ENCODE measurements around the gene NUBP1.
"Not testable (repeated sequence)": the region's sequence is repeated elsewhere in the genome, so short reads cannot be mapped to it uniquely, and the experiment has no call there.

Gene NUBP1

DNA sequence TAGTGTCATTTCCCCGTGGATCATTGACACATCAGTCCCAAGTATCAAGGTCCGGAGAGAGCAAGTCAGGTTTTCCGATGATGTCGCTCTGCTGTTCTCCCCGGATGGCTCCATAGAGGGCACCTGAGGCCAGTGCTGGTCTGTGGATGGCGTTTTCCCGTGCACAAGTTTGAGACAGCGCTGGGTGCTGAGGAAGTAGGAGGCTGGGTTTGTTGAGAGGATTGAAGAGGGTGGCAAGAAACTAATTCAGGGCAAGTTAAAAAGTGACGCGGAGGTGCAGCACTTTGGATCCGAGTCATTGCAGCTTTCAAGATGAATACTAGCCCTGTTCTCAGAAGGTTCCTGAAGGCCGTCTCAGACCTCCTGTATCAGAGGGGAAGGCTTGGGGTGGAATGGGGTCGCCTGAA, 7.7 kb downstream of the NUBP1 start:
- no peak for DNase-seq (ENCODE audit: low spot score)

DNA sequence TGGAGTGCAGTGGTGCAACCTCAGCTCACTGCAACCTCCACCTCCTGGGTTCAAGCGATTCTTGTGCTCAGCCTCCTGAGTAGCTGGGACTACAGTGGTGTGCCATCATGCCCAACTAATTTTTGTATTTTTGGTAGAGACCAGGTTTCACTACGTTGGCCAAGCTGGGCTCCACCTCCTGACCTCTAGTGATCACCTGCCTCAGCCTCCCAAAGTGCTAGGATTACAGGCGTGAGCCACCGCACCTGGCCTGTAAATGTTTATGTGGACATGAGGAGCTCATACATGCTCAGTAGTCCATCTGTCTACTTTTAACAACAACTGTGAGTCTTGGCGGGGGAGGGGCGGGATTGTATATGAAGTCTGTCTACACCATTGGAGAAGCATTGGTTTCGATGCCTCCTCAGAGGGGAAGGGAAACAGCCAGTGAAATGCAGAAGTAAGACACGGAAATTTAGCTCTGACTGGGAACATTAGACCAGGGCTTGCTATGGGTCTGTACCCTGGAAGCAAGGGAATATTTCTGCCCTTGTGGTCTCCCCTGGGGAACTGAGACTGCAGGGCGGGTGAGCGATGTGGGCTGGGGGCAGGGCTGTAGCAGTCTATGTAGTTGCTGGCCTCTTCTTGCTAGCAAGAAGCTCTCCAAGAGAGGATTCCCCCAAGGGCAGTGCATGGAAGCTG, 9.3 kb downstream of the NUBP1 start:
- DNase-seq (ENCODE audit: low spot score): no peak

DNA sequence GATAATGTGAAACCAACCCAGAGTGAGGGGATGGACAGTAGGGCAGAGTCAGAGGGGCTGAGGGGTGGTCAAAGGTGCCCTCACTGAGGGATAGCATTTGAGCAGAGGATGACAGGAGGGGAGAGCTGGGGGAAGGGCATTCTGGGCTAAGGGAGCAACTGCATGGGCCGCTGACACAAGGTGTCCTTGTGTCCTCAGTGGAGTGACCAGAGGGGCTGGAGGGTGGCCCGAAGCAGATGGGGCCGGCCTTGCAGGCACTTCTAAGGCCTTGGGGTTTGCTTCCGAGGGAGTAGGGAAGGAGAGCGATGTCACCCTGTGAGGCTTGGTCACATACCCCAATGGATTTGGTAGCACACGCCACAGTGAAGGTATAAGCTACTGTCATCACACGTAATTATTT, 10.0 kb downstream of the NUBP1 start:
- no peak for DNase-seq (ENCODE audit: low spot score)

DNA sequence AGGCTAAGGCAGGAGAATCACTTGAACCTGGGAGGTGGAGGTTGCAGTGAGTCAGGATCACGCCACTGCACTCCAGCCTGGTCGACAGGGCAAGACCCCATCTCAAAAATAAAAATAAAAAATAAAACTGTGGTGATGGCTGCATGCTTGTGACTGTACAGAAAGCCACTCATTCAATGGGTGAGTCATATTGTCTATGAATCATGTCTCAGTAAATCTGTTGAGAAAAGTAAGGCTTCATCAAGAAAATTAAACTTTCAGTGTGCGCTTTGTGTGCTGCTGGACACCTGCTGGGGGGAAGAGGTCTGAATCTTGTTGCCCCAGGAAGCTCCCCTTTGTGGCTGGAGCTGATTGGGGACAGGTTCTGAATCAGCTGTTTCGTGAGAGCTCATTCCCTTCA, 11.3 kb downstream of the NUBP1 start:
- no peak for DNase-seq (ENCODE audit: low spot score)

DNA sequence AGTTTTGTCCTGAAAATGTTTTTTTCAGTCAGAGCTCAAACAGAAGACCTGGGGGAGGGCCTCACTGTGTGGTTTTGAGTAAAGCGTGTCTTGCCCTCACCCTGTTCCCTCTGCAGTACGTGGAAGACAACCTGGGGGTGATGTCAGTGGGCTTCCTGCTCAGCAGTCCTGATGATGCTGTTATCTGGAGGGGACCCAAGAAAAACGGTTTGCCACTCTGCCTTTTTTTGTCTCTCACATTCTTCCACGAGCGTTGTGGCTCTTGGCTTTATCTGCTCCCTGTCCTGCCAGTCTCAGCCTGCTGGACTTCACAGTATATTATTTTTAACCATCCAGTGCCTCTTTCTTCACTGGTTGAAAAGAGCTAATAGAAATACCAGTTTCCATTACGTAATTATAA, 12.9 kb downstream of the NUBP1 start:
- DNase-seq (ENCODE audit: low spot score): no peak

DNA sequence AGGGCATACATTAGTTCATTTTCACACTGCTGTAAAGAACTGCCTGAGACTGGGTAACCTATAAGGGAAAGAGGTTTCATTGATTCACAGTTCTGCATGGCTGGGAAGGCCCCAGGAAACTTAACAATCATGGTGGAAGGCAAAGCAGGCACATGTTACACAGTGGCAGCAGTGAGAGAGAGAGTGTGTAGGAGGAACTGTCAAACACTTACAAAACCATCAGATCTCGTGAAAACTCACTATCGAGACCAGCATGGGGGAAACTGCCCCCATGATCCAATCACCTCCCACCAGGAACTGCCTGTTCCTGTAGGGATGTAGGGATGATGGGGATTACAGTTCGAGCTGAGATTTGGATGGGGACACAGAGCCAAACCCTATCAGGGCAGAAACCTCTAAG, 17.2 kb downstream of the NUBP1 start:
- no peak for DNase-seq (ENCODE audit: low spot score)

DNA sequence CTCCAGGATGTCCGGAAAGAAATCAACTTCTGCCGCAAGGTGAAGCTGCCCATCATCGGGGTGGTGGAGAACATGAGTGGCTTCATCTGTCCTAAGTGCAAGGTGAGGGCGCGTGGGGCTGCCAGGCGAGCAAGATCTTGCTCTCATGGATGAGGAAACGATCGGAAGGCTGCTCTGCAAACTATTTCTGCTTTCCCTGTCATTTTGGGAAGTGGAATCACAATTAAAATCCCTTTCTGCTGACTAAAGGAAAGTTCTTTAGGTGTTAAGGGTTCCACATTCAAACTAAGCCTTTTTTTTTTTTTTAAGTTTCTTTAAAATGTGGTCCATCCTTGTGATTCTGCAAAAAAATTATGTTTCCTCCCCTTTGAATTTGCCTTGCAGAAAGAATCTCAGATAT, 17.7 kb downstream of the NUBP1 start:
- no peak for DNase-seq (ENCODE audit: low spot score)

DNA sequence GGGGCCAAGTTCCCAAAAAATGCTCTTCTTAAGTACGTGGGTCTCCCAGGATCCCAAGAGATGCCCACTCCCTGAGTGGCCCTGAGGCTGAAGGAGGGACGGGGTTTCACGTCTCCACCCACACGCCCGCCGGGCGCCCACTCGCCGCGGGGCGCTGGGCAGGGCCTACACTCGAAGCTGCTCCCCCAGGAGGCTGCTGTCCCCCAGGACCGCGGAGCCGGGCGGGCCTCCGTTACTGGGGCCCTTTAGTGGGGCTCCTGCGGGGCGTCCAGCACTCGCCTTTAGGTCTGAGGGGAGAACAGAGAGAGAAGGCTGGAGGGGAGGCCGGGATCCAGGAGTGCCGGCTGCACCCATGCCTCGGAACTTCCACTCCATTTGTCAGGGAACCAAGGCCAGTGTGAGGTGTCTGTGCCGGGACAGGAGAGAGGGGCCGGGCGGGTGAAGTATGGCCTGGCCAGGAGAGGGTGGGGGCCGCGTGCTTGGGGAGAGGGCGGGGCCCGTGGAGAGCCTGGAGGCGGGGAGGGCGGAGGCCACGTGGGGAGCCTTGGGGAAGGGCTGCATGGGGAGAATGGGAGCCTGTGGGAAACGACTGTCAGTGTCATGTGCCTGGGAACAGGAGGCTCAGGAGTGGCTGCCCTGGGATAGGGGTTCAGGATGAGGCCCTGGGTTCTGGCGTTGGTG, 18.8 kb downstream of the NUBP1 start:
- DNase-seq (ENCODE audit: low spot score): no peak

DNA sequence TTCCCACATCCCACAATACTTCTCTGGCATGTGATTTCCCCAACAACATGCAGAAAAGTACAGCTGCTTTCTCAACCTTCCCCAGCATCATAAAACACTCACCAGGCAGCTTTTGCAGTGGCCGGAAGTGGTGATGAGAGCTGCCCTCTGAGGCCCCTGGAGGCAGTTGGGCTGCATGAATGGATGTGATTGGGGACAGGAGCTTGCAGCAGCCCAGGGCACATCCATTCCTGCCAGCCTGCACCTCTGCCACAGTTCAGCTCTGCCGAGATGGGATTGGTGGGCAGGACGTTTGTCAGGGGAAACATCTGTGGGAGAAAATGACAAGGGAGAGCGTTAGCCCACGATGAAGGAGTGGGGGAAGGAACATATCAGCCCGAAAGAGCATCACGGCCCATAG, 19.8 kb downstream of the NUBP1 start:
- no peak for DNase-seq (ENCODE audit: low spot score)

DNA sequence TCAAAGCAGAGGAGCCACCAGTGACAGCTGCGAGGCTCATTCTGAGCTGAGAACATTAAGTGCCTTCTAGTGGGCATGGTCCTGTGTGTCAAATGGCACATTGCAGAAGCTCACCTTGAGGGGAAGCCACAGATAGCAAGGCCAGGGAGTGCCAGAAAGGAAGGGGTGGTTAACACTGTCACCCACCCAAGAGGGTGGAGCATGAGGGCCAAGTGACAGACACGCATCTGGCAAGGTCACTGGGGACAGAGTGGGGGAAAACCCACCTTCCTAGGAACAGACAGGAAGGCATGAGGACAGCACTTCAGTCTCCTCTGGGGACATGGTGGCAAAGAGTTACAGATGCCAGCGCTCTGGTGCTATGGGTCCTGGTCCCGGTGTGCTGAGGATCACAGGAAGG, 22.1 kb downstream of the NUBP1 start:
- DNase-seq (ENCODE audit: low spot score): no peak

DNA sequence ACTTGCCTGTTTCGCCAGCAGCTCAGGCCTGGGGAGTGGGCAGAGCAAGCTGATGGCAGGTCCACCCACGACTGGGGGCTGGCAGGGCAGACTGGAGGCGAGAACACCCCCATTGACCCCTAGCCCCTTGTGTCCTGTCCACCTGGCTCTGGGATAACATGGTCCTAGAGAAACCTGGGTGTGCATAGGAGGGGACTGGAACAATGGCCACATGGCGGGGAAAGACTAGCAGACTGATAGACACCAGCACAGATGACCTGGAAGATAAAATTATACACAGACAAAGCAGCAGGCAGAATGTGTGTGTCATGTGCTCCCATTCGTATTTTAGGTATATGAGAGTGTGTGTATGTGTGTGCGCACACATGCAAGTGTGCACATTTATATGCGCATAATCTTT, 23.5 kb downstream of the NUBP1 start:
- DNase-seq (ENCODE audit: low spot score): no peak

DNA sequence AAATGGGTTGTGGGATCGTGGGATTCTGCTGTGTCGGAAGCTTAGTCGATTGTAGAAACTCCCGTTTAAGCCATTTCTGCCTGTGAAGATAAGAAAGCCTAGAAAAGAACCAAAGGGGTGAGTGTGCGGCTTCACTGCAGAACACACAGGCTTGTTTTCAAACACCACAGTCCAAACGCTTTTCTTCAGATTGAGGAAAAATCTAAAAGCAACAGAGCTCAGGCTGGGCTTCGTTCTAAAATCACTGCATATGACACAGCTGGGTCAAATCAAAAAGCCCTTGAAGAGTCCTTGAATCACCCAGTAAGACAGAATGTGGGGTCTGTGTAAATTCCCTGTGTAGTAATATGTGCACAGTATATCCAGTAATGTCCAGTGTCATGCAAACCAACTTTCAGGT, 25.7 kb downstream of the NUBP1 start:
- no peak for DNase-seq (ENCODE audit: low spot score)

DNA sequence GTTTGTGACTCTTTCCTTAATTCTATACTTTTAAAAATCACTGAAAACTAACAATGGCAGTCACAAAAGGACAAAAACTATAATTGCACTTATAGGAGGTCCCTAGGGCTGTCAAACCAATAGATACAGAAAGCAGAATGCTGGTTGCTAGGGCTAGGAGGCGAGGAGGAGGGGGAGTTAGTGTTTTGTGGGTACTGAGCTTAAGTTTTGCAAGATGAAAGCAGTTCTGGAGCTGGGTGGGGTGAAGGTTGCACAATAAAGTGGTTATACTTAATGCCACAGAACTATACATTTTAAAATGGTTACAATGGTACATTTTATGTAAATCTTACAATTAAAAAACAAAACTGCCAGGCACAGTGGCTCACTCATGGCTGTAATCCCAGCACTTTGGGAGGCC, 27.3 kb downstream of the NUBP1 start:
- no peak for DNase-seq (ENCODE audit: low spot score)

DNA sequence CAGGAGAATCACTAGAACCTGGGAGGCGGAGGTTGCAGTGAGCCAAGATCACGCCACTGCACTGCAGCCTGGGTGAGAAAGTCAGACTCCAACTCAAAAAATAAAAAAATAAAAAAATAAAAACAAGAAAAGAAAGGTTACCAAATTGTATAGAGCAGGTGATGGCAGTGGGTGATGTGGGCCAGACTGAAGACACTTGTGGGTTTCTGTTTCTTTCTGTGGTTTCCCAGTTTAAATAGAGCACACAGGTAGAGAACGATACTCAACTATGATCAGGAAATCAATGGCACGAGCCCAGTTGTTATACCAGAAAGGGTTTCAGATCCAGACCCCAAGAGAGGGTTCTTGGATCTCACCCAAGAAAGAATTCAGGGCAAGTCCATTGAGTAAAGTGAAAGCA, 32.6 kb downstream of the NUBP1 start:
- DNase-seq (ENCODE audit: low spot score): no peak

DNA sequence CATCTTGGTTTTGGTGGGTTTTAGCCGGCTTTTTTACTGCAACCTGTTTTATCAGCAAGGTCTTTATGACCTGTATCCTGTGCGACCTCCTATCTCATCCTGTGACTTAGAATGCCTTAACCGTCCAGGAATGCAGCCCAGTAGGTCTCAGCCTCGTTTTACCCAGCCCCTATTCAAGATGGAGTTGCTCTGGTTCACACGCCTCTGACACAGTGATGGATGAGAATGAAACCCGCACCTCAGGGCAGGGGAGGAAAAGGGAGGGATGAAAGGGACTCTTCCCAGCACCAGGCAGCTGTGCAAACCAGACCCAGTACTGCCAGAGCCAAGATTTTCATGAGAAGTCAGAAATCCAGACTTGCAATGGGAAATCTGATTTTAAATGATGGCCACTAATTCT, 33.3 kb downstream of the NUBP1 start:
- DNase-seq (ENCODE audit: low spot score): not testable (repeated sequence)

DNA sequence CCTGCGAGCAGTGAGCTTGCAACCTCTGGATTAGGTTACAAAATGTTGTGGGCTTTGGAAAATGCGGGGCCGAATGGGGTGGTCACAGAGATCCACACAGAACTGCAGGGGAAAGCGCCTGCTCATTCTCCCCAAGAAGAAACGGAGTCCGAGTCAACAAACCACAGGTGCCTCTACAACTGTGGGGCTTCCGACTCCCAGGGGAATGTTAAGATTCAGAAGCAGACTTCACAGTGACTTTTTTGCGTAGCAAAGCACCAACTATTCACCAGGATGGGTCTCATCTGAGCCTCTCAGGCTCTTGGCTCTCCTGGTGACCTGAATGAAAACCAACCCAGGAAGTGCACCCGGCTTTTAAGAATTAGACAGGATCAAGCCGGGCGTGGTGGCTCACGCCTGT, 33.7 kb downstream of the NUBP1 start:
- no peak for DNase-seq (ENCODE audit: low spot score)

DNA sequence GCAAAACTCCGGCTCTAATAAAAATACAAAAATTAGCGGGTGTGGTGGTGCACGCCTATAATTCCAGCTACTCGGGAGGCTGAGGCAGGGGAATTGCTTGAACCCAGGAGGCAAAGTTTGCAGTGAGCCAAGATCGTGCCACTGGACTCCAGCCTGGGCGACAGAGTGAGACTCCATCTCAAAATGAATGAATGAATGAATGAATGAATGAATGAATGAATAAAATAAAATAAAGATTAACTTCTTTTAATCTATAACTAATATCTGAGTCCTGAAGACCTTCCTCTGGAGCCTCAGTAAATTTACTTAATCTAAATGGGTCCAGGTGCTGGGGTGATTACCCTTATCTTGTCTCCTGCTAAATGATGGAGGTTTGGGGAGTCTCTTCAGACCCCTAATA, 36.3 kb downstream of the NUBP1 start:
- not testable (repeated sequence) for DNase-seq (ENCODE audit: low spot score)

DNA sequence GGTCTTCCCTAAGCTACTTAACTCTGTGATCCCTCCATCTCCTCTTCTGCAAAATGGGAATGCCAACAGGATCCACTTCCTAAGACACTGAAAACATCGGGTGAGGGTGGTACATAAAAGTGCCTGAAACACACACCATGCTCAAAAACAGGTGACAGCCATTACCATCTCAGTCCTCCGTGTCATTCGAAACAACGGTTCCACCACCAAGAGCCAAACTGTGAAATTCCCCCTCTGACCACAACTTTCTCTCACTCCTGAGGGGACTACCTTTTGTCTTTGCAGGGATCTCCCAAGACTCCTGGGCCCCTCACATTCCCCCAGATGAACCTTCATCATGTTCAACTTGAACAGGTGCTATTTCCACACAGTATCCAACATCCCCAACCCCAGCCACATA, 37.0 kb downstream of the NUBP1 start:
- DNase-seq (ENCODE audit: low spot score): no peak

DNA sequence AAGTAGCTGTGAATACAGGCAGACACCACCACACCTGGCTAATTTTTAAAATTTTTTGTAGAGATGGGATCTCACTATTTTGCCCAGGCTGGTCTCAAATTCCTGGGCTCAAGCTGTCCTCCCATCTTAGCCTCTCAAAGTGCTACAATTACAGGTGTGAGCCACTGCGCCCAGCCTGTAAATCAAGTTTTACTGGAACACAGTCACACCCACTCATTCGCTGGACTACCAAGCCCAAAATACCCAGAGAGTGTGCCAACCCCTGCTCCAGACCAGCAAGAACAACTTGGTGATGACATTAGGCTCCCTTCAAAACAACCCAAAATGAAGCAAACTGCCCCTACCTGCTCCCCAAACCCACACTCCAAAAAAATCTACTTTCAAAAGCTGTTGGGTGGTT, 39.0 kb downstream of the NUBP1 start:
- DNase-seq (ENCODE audit: low spot score): no peak

DNA sequence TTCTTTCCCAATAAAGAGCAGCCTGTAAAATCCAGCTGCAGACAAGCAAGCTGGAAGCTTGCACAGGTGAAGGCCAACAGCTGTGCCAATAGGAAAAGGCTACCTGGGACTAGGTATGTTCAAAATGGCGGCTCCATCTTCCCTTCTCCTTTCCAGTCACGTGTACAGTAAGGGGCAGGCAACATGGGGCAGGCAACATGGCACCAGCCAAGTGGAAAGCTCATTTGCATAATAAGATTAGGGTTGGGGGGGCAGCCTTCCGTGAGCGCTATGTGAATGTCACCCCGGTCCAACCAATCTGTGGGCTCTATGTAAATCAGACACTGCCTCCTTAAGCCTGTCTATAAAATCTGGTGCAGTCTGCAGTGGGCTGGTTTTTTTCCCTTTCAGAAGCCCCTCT, 43.7 kb downstream of the NUBP1 start:
- DNase-seq (ENCODE audit: low spot score): no peak

DNA sequence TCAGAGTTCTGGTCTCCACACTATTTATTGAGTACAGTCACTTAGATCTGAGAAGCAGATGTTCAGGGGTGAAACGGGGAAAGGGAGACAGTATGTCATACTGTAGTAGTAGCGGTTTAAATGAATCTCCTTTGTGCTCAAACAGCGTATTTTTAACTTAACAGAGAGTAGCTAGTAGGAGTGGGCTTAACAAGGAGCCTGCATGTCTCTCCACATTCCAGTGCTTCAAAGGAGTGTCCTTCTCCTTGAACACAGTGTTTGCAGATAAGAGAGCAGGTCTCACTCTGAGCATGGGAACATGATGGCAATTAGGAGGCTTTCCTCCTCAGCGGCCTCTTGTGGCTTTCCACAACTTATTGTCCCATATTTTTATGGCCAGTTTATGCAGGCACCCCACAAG, 45.0 kb downstream of the NUBP1 start:
- DNase-seq (ENCODE audit: low spot score): not testable (repeated sequence)

DNA sequence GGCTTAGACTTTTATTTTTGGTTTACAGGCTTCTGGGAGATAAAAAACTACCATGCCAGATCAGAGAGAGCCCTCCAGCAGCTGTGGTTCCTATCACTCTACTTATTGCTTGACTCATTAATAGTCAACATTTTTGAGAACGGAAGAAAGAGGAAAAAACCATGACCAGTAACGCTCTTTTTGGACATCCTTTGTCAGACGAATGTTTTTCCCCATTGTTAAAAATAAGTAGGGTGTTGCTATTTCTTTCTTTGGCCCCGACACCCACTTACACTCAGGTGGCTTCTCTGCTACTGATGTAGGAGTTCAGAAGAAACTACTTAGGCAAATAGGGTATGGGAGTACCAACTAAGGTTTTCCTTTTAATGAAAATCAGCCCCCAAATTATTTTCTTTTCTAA, 47.4 kb downstream of the NUBP1 start:
- no peak for DNase-seq (ENCODE audit: low spot score)

DNA sequence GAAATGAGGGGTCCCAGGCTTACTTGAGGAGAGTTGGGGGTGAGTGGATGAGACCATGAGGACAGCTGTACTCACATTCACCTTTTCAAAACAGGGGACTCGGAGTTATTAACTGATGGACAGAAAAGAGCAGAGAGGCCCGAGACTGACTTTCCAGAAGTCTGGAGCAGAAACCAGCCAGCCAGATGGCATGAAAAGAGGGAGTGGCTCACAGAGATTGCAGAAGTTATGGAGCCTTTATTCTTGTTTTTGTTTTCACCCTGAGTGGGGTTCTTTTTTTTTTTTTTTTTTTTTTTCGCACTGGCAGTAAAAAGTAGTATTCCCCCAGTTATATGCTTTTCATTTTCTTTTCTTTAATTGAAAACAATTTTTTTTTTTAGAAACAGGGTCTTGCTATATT, 56.1 kb downstream of the NUBP1 start:
- DNase-seq (ENCODE audit: low spot score): no peak

DNA sequence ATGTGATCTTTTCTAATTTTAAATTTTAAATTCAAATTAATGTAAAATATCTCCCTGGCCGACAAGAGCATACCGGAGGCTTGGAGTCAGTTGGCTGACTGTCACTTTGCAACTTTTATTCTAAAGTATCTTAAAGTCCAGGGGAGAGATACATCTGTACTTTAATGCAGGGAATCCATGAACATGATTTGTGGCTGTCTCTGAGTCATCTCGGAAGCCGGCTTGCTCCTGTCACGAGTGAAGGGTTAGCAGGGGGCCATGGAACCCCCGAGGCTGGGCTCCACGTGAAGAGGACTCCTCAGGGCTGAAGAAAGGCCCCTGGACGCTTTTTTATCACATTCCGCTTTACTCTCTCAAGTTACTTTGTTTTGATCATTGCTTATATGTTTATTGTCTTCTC, 61.7 kb downstream of the NUBP1 start:
- DNase-seq (ENCODE audit: low spot score): no peak
